Erythroblast (primary cell): Measurements from ENCODE around the gene POFUT1.
A peak's percentile ranks its signal among the peaks of the same experiment; 100 is the strongest.
"Not testable (repeated sequence)": the region's sequence is repeated elsewhere in the genome, so short reads cannot be mapped to it uniquely, and the experiment has no call there.

Experiments used
- DNase-seq, 2 experiments: peaks; one replicate each; lab custom pipeline; 2025; lab: John Stamatoyannopoulos, UW
- GATA1 ChIP-seq: IDR thresholded peaks from 2 replicates; pipeline ENCODE4 v1.6.1; 2011; ENCODE audit warnings: low read depth, mild to moderate bottlenecking, control low read depth, low read length, moderate library complexity
- POLR2A ChIP-seq: IDR thresholded peaks from 2 replicates; pipeline ENCODE4 v1.6.1; 2011; ENCODE audit warnings: mild to moderate bottlenecking, low read length

Gene POFUT1

DNA sequence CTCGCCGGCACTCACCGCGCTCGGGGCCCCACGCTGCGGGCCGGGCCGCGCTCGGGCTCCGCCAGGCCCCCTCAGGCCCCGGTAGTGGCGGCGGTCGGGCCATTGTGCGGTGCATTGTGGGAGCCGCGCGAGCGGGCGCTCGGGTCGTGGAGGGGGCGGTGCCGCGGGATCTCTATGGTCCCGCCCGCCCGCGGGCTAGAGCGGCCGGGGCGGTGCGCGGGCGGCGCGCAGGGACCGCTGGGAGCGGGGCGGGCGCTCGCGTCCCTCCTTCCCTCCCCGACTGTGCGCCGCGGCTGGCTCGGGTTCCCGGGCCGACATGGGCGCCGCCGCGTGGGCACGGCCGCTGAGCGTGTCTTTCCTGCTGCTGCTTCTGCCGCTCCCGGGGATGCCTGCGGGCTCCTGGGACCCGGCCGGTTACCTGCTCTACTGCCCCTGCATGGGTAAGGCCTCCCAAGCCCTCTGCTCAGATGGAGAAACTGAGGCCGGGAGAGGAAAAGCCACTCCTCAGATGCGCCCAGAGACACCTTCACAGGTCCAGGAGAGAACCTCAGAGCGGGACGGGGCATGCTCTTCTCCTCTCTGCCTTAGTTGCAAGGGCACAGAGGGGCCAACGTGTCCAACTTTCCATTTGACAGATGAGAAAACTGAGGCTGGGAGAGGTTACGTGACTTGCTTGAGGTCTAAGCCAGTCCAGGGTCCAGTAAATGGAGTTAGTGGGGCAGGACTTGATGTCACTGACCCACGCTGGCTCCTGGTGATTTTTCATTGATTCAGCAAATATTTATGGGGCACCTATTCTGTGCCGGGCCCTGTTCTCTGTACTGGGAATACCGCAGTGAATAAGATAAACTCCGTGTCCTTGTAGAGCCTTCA, at the start of gene POFUT1, which contains the start of gene PLAGL2:
Gene POFUT1, plus strand, starts transcription at position 255 of the 873 bp plus-strand sequence. Its CDS starts 62 bp downstream, at position 317.
Gene PLAGL2, minus strand, starts transcription at position 118 of the 873 bp plus-strand sequence. CDS start 5,565 bp downstream, outside the sequence.
- TF ChIP-seq POLR2A (peak; percentile 94), GATA1 (no peak)
- DNase-seq = peak; percentile 93 to 96

DNA sequence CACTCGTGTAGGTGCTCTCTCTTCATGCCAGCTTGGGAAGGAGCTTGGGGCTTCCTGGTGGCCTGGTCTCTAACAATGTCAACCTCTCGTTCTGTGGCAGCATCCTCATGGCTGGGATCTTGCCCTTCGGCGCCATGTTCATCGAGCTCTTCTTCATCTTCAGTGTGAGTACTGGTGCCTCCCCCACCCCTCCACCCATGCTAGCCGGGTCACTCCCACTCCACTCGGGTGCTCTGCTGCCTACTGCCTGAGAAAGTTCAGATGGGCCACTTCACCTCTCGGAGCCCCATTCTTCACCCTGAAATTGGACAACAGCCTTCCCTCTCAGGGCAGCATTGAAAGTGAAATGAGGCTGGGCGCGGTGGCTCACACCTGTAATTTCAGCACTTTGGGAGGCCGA, 49.3 kb upstream of the POFUT1 start:
- no peak for TF ChIP-seq POLR2A
- no peak for TF ChIP-seq GATA1

DNA sequence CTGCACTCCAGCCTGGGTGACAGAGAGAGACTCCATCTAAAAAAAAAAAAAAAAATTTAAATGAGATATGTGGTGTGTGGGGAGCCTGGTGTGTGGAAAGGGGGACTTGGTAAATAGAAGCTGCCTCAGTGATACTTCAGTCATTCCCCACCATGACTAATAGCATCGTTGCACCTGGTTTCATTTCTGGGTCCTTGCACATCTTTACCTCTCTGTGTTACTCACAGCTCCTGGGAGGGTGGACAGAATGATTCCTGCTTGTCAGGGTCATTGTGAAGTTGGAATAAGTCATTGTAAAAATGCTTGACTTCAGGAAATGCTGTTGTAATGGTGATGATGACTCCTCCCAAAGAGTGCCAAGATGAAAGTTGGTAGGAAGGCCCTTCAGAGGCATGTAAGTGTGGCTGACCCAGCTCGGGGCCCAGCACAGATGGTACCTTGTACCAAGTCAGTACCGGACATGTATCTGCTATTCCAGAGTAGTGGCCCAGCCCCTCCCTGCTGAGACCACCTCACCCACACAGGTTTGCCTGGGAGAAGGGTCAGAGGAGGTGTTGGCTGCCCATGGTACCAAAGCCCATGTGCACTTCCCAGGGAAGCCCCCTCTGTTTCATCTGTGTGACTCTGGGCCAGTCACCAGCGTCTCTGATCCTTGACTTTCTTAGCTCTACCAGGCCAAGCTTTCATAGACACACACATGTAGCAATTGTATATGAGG, 48.6 kb upstream of the POFUT1 start:
- DNase-seq = peak in 1 of 2 experiments; percentile 11
- no peak for TF ChIP-seq POLR2A
- no peak for TF ChIP-seq GATA1

More for the DNA sequence above, 49.3 kb upstream of the POFUT1 start:
- no peak for DNase-seq

DNA sequence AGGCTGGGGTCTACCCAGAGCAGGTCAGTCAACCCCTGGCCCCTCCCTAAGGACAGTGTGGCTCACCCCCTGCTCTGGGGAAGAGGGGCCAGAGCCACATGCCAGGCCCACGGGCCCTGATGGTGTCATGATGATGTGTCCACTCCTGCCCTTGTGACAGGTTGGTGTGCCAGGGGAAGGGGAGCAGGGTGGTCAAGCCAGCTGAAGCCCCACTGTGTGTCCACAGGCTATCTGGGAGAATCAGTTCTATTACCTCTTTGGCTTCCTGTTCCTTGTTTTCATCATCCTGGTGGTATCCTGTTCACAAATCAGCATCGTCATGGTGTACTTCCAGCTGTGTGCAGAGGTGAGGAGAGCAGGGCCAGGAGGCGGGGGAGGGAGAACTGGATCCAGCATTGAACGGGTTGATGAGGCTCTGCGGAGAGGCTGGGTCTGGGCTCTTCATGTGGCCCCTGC, 47.9 kb upstream of the POFUT1 start:
- TF ChIP-seq GATA1 (no peak), POLR2A (no peak)
- DNase-seq = peak in 1 of 2 experiments; percentile 37

DNA sequence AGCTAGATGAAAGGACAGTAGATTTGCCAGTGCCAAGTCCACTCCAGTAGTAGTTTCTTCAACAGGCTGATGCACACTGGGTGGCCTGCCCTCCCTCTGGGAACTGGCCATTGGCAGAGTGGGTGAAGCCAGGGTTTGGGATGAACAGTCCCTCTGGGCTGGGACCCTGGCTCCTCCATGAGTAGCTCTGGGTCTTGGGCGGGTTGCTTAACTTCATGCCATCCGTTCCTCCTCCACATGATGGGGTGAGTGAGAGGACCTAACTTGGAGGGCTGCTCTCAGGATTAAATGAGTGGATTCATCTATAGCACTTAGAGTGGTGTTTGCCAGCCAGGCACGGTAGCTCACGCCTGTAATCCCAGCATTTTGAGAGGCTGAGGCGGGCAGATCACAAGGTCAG, 47.3 kb upstream of the POFUT1 start:
- no peak for DNase-seq
- no peak for TF ChIP-seq POLR2A
- no peak for TF ChIP-seq GATA1

DNA sequence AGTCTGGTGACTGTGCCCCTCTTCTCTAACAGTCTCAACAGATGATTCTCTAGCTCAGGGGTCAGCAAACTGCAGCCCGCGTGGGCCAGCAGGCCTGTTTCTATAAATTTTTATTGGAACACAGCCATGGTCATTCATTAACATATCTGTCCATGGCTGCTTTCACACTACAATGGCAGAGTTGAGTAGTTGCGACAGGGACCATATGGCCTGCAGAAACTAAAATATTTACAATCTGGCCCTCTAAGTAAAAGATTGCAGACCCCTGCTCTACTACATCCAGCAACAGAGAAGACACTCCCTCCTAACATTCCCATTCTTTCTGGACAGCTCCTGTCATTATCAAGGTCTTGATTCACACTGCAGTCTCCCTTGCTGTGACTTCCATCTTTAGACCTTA, 45.3 kb upstream of the POFUT1 start:
- no peak for DNase-seq
- TF ChIP-seq POLR2A = no peak
- TF ChIP-seq GATA1 = no peak

DNA sequence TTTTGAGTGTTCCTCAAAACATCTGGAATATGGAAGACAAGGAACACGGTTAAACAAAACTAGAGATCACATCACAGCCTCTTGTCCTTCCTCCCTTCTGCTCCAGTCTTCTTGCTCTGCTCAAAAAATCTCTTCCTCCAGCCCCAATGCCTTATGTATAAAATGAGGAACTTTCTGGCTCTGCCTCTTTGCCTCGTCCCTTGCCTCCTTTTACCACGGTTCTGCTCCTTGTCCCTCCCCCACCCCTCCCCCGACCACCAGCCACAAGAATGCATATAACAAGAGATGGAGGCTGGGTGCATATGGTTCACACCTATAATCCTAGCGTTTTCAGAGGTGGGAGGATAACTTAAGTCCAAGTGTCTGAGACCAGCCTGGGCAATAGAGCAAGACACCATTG, 43.7 kb upstream of the POFUT1 start:
- no peak for DNase-seq
- TF ChIP-seq GATA1 (no peak), POLR2A (no peak)

DNA sequence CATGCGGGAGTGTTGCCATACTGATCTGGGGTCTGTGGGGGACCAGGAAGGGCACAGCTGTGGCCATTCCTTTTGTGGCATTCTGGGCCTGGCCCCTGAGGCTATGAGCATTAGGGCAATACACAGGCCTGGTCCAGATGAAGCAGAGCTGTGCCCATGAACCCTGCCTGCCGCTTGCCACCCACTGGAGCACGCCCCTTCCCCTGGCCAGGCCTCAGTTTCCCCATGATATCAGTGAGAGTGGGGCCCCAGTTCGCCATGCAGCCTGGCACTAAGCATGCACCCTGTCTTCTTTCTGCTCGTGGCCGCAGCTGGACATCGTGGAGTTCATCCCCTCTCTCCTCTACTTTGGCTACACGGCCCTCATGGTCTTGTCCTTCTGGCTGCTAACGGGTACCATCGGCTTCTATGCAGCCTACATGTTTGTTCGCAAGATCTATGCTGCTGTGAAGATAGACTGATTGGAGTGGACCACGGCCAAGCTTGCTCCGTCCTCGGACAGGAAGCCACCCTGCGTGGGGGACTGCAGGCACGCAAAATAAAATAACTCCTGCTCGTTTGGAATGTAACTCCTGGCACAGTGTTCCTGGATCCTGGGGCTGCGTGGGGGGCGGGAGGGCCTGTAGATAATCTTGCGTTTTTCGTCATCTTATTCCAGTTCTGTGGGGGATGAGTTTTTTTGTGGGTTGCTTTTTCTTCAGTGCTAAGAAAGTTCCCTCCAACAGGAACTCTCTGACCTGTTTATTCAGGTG, 42.5 kb upstream of the POFUT1 start:
- no peak for TF ChIP-seq POLR2A
- DNase-seq = no peak

DNA sequence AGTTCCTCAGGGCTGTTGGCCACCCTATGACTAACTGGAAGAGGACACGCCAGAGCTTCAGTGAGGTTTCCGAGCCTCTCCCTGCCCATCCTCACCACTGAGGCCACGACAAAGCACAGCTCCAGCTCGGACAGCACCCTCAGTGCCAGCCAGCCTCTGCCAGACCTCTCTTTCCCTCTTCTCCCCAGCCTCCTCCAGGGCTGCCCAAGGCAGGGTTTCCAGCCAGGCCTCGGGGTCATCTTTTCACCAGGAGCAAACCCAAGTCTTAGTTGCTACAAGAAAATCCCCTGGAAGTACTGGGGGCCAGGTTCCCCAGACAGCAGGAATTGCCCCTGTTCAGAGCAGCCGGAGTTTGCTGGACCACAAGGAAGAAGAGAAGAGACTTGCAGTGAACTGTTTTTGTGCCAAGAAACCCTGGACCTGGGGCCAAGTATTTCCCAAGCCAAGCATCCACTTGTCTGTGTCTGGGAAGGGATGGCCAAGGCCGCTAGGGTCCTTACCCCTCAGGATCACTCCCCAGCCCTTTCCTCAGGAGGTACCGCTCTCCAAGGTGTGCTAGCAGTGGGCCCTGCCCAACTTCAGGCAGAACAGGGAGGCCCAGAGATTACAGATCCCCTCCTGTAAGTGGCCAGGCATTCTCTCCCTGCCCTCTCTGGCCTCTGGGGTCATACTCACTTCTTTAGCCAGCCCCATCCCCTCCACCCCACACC, 41.7 kb upstream of the POFUT1 start:
- no peak for DNase-seq
- no peak for TF ChIP-seq POLR2A
- no peak for TF ChIP-seq GATA1

DNA sequence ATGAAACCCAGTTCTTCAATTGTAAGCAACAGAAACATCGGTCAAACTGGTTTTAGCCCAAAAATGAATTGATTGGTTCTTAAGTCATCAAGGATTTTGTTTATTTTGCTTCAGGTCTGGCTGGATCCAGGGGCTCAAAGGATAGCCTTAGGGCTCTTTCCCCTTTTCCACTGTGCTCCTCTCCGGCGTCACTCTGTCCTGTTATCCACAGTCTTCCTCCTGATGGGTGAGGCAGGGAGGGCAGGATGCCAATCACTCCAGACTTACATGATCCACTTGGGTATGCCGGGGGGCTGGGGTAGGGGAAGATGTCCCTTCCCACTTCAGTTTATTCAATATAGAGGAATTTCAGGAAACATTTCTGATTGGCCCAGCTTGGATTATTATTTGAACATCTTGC, 40.1 kb upstream of the POFUT1 start:
- TF ChIP-seq GATA1 (no peak), POLR2A (no peak)
- no peak for DNase-seq

DNA sequence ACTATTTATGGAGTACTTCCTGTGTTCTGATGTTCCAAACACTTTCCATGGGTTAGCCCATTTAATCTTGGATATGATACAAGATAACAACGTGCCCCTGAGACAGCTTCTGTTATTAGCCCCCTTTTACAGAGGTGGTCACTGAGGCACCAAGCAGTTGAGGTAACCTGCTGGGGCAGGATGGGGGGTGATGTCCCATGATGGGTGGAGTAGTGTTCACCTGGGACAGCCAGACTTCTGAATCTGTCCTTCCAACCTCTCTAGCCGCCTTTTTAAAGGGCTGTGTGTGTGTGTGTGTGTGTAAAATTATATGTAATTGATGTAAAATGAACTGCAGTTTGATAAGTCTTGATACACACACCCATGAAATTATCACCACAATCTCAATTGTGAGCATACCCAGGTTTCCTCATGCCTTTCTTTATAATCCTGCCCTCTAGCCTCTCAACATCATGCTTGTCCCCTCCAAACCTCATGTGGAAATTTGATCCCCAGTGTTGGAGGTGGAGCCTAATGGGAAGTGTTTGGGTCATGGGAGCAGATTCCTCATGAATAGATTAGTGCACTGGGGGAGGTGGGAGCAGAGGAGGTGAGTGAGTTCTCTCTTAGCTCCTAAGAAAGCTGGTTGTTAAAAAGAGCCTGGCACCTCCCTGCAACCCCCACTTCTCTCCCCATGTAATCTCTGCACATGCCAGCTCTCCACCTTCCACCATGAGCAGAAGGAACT, 39.3 kb upstream of the POFUT1 start:
- no peak for DNase-seq
- TF ChIP-seq GATA1 (no peak), POLR2A (no peak)

DNA sequence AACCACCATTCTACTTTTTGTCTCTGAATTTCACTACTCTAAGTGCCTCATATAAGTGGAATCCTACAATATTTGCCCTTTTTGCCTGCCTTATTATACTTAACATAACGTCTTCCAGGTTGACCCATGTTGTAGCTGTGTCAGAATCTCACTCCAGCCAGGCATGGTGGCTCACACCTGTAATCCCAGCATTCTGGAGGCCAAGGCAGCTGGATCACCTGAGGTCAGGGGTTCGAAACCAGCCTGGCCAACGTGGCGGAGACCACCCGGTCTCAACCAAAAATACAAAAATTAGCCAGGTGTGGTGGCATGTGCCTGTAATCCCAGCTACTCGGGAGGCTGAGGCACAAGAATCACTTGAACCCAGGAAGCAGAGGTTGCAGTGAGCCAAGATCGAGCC, 30.0 kb upstream of the POFUT1 start:
- DNase-seq = not testable (repeated sequence)

DNA sequence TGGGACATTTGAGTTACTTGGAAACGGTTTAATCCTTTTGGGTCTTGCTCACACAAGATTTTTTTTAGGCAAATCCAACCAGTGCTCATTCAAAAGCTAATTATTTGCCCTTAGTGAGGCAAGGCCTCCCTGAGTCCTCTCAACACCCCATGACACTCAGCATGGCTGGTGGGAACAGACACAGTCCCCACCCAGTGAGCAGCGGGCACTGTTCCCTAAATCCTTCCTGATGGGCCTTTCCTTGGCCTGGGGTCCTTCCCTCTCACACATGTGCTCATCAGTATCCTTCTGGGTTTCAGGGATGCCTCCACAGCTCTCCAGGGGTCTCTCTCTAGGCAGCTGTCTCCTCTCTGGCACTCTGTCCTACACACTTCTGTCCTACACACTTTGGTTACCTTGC, 28.2 kb upstream of the POFUT1 start:
- DNase-seq = no peak
- no peak for TF ChIP-seq GATA1
- TF ChIP-seq POLR2A = no peak
